H1 (cell line): ENCODE data around the gene PCDHAC1. TPM values are rescaled to one million over a fixed set of nuclear protein-coding genes. Genes with fewer than 3 reads are reported as not detected.
A peak's percentile ranks its signal among the peaks of the same experiment; 100 is the strongest.

Experiments used
- CTCF ChIA-PET: fragments of 300-600 bp; sonication (Branson Sonifier 250); formaldehyde crosslinking; loops from one replicate; lab custom pipeline; 2021; ENCODE audit not compliant: partially characterized antibody; lab: Charles Lee
- POLR2A ChIA-PET: fragments of 300-600 bp; sonication (Branson Sonifier 250); formaldehyde crosslinking; loops from one replicate; lab custom pipeline; 2021; ENCODE audit warnings: inconsistent platforms; ENCODE audit not compliant: partially characterized antibody; lab: Charles Lee
- DNase-seq, 2 experiments: peaks; one replicate each; pipeline versions ENCODE4 v3.0.0 to v3.0.0-alpha.2; 2010 to 2022; ENCODE audit warnings: low spot score in 2 of 2, low read depth in 1 of 2, mixed read lengths in 1 of 2
- FAIRE-seq: peaks from 2 replicates; lab custom pipeline; 2011; peaks lifted over from hg19 to GRCh38; lab: Jason Lieb, UNC
- H2AFZ ChIP-seq: 2 replicates; pipeline ENCODE4 v1.8.1; 2012; ENCODE audit warnings: low read length, inconsistent platforms
- H2AK5ac ChIP-seq: 2 replicates; pipeline ENCODE4 v1.6.1; 2013; ENCODE audit warnings: low read depth, low read length
- H2BK120ac ChIP-seq: replicated peaks from 2 replicates; pipeline ENCODE3; 2013; ENCODE audit warnings: low read depth, low read length, inconsistent platforms
- H2BK12ac ChIP-seq: 2 replicates; pipeline ENCODE4 v1.6.1; 2013; ENCODE audit warnings: low read depth, low read length
- H2BK15ac ChIP-seq: 2 replicates; pipeline ENCODE4 v1.6.1; 2013; ENCODE audit warnings: low read length
- H2BK20ac ChIP-seq: 2 replicates; pipeline ENCODE4 v1.6.1; 2013; ENCODE audit warnings: low read length
- H2BK5ac ChIP-seq: 2 replicates; pipeline ENCODE4 v1.6.1; 2013; ENCODE audit warnings: low read depth, low read length
- H3K14ac ChIP-seq: 2 replicates; pipeline ENCODE4 v1.6.1; 2013; ENCODE audit warnings: inconsistent platforms; ENCODE audit not compliant: insufficient read length
- H3K18ac ChIP-seq: 2 replicates; pipeline ENCODE4 v1.6.1; 2013; ENCODE audit warnings: low read length; ENCODE audit errors: extremely low read depth
- H3K23ac ChIP-seq: 2 replicates; pipeline ENCODE4 v1.6.1; 2013; ENCODE audit warnings: inconsistent platforms; ENCODE audit not compliant: insufficient read length
- H3K23me2 ChIP-seq: 2 replicates; pipeline ENCODE4 v1.6.1; 2013; ENCODE audit warnings: low read depth, low read length
- H3K27ac ChIP-seq: 2 replicates; pipeline ENCODE4 v1.6.1; 2011; ENCODE audit warnings: low read depth, low read length, inconsistent platforms
- H3K27me3 ChIP-seq, 4 experiments: replicated peaks in 1 of 4; 1 replicate in 1 of 4; 2 replicates in 3 of 4; pipeline versions ENCODE4 v1.6.1 to v1.8.1; 2011 to 2013; ENCODE audit warnings: low read length in 3 of 4, mild to moderate bottlenecking in 3 of 4, inconsistent platforms in 2 of 4, mixed read lengths in 2 of 4, moderate library complexity in 1 of 4; ENCODE audit not compliant: control insufficient read depth in 3 of 4, insufficient read depth in 3 of 4; ENCODE audit errors: extremely low read depth in 1 of 4
- H3K36me3 ChIP-seq, 4 experiments: 2 replicates each; pipeline versions ENCODE4 v1.6.1 to v1.8.1; 2011 to 2013; ENCODE audit warnings: mild to moderate bottlenecking in 4 of 4, low read length in 3 of 4, moderate library complexity in 2 of 4, control low read depth in 1 of 4, inconsistent platforms in 1 of 4; ENCODE audit not compliant: insufficient read depth in 4 of 4, control insufficient read depth in 2 of 4
- H3K4ac ChIP-seq: replicated peaks from 2 replicates; pipeline ENCODE3; 2013; ENCODE audit warnings: low read length, low read depth, mixed read lengths, inconsistent platforms; ENCODE audit not compliant: insufficient read length
- H3K4me1 ChIP-seq, 4 experiments: replicated peaks in 1 of 4; 1 replicate in 1 of 4; 2 replicates in 3 of 4; pipeline versions ENCODE4 v1.6.1 to v1.8.1; 2011 to 2013; ENCODE audit warnings: low read length in 3 of 4, inconsistent platforms in 2 of 4, mixed read lengths in 1 of 4; ENCODE audit not compliant: insufficient read depth in 4 of 4, control insufficient read depth in 3 of 4
- H3K4me2 ChIP-seq, 2 experiments: 2 replicates each; pipeline versions ENCODE4 v1.6.1 to v1.8.1; 2011 to 2013; ENCODE audit warnings: low read depth in 2 of 2, low read length in 2 of 2, control low read depth in 1 of 2, inconsistent platforms in 1 of 2, mild to moderate bottlenecking in 1 of 2; ENCODE audit not compliant: insufficient read depth in 1 of 2
- H3K4me3 ChIP-seq, 4 experiments: fragments of 200-600, 300-600 bp in 1 of 4; sonication (generic), shearing (Covaris generic), sonication (Bioruptor Twin) in 1 of 4; 2 replicates each; pipeline versions ENCODE4 v1.5.1 to v1.8.1; 2011 to 2016; ENCODE audit warnings: low read length in 4 of 4, low read depth in 3 of 4, control low read depth in 2 of 4, inconsistent platforms in 2 of 4, mild to moderate bottlenecking in 2 of 4, mixed read lengths in 1 of 4, moderate library complexity in 1 of 4; ENCODE audit not compliant: insufficient read depth in 2 of 4; ENCODE audit errors: extremely low read depth in 1 of 4
- H3K56ac ChIP-seq: replicated peaks from 2 replicates; pipeline ENCODE3; 2013; ENCODE audit warnings: low read depth, mild to moderate bottlenecking, mixed read lengths, low read length, inconsistent platforms; ENCODE audit not compliant: insufficient read length
- H3K79me1 ChIP-seq: 2 replicates; pipeline ENCODE4 v1.6.1; 2013; ENCODE audit warnings: low read depth, low read length, control low read depth
- H3K79me2 ChIP-seq, 2 experiments: 2 replicates each; pipeline versions ENCODE4 v1.6.1 to v1.8.1; 2012 to 2013; ENCODE audit warnings: low read length in 2 of 2, mild to moderate bottlenecking in 2 of 2, inconsistent platforms in 1 of 2; ENCODE audit not compliant: insufficient read depth in 2 of 2, control insufficient read depth in 1 of 2
- H3K9ac ChIP-seq, 4 experiments: replicated peaks in 1 of 4; 1 replicate in 1 of 4; 2 replicates in 3 of 4; pipeline versions ENCODE4 v1.6.1 to v1.8.1; 2011 to 2013; ENCODE audit warnings: low read depth in 3 of 4, low read length in 3 of 4, control low read depth in 2 of 4, mild to moderate bottlenecking in 2 of 4, moderate library complexity in 2 of 4, inconsistent platforms in 1 of 4; ENCODE audit errors: extremely low read depth in 1 of 4
- H3K9me3 ChIP-seq, 2 experiments: 2 replicates each; pipeline versions ENCODE4 v1.6.1 to v1.8.1; 2012 to 2013; ENCODE audit warnings: mild to moderate bottlenecking in 2 of 2, moderate library complexity in 2 of 2, control low read depth in 1 of 2, inconsistent platforms in 1 of 2, low read depth in 1 of 2, low read length in 1 of 2, mixed read lengths in 1 of 2; ENCODE audit not compliant: insufficient read depth in 2 of 2
- H4K20me1 ChIP-seq, 2 experiments: replicated peaks in 1 of 2; 2 replicates each; pipeline versions ENCODE3 to v1.8.1; 2011 to 2013; ENCODE audit warnings: inconsistent platforms in 2 of 2, low read length in 2 of 2, mild to moderate bottlenecking in 1 of 2; ENCODE audit not compliant: insufficient read depth in 2 of 2, control insufficient read depth in 1 of 2
- H4K5ac ChIP-seq: 2 replicates; pipeline ENCODE4 v1.6.1; 2013; ENCODE audit warnings: low read length, low read depth, mixed read lengths, inconsistent platforms; ENCODE audit not compliant: insufficient read length
- H4K8ac ChIP-seq: 2 replicates; pipeline ENCODE4 v1.8.0; 2013; ENCODE audit warnings: mild to moderate bottlenecking, moderate library complexity, low read length, inconsistent platforms; ENCODE audit not compliant: insufficient read depth; ENCODE audit errors: extremely low read depth
- H4K91ac ChIP-seq: replicated peaks from 2 replicates; pipeline ENCODE3; 2013; ENCODE audit warnings: low read length, mixed read lengths, inconsistent platforms; ENCODE audit not compliant: insufficient read length
- ATF2 ChIP-seq: IDR thresholded peaks from 2 replicates; pipeline ENCODE4 v1.6.1; 2012; ENCODE audit warnings: low read length, inconsistent platforms
- E2F6 ChIP-seq: IDR thresholded peaks from 2 replicates; pipeline ENCODE4 v1.6.1; 2012; ENCODE audit warnings: inconsistent platforms
- FOSL1 ChIP-seq: IDR thresholded peaks from 2 replicates; pipeline ENCODE4 v1.6.1; 2011; ENCODE audit warnings: mild to moderate bottlenecking, low read depth, low read length, moderate library complexity; ENCODE audit not compliant: insufficient read depth
- PHF8 ChIP-seq: fragments of 200-600 bp; sonication (generic); conservative IDR thresholded peaks from 2 replicates; pipeline ENCODE4 v1.7.1; 2012; ENCODE audit warnings: low read depth, mild to moderate bottlenecking, inconsistent platforms, low read length, moderate library complexity
- POLR2A ChIP-seq, 2 experiments: IDR thresholded peaks; 1 replicate in 1 of 2; 2 replicates in 1 of 2; pipeline ENCODE4 v1.6.1; 2011; ENCODE audit warnings: low read depth in 2 of 2, low read length in 2 of 2, mild to moderate bottlenecking in 2 of 2; ENCODE audit errors: control extremely low read depth in 1 of 2
- POLR2AphosphoS5 ChIP-seq: IDR thresholded peaks from 2 replicates; pipeline ENCODE4 v1.6.1; 2011; ENCODE audit warnings: low read depth, low read length
- SAP30 ChIP-seq: fragments of 300-600 bp; sonication (generic); IDR thresholded peaks from 2 replicates; pipeline ENCODE4 v1.7.1; 2012; ENCODE audit warnings: low read length, moderate library complexity, mild to moderate bottlenecking, inconsistent platforms; ENCODE audit not compliant: insufficient read depth, insufficient replicate concordance
- TBP ChIP-seq: IDR thresholded peaks from 2 replicates; pipeline ENCODE4 v1.6.1; 2011; ENCODE audit warnings: low read depth, low read length, improper control_type of control experiment
- WGBS, 2 experiments: shearing (Covaris generic) in 1 of 2; methylation state at CpG; one replicate each; pipeline versions ENCODE4 v1.1.6 to v1.1.7; 2013 to 2015; ENCODE audit warnings: low lambda C conversion rate in 2 of 2, mixed read lengths in 2 of 2, inconsistent platforms in 1 of 2, low coverage in 1 of 2, missing lambda C conversion rate in 1 of 2; ENCODE audit not compliant: insufficient replicate concordance in 2 of 2, insufficient coverage in 1 of 2, insufficient read length in 1 of 2; ENCODE audit errors: extremely low coverage in 1 of 2, missing lambda C conversion rate in 1 of 2; 5-methylcytosine and 5-hydroxymethylcytosine counted together
- polyA plus RNA-seq, 7 experiments: library from polyadenylated mRNA; depleted of rRNA in 3 of 7; stranded (reverse) in 5 of 7; unstranded in 2 of 7; fragments of >200 nt in 5 of 7; fragments of 200-250 nt in 2 of 7; gene quantifications; 1 replicate in 5 of 7; 2 replicates in 1 of 7; 4 replicates in 1 of 7; pipeline versions ENCODE4 v1.2.1 to v1.2.3, GENCODE V29; 2011 to 2013; ENCODE audit warnings: missing spikeins in 2 of 7, mixed read lengths in 2 of 7
- total RNA-seq: library from RNA; stranded (reverse); fragmentation: NEBNext Ultra II Directional; extraction: Animal tissue kit (Norgen Biotek cat#: 25700); gene quantifications from 2 replicates; pipeline ENCODE4 v1.2.1, GENCODE V29; 2021

The PCDHAC1 gene
- total and polyA plus RNA-seq, 2 of the 8 experiments (the other 6 are each of a cell fraction or from before 2014, with no cell fraction given) = 2.2 to 4.5 TPM

GRCh38 chr5:140882591-140882899 is 43.6 kb upstream of the PCDHAC1 start:
- peak overlapping the region; percentile 31 to 65; a peak in 3 of 4 replicates for H3K4me2 ChIP-seq
- H3K4me3 ChIP-seq = peak overlapping the region; percentile 11 to 60 (median 58); a peak in 6 of 8 replicates
- no peak for TF ChIP-seq POLR2AphosphoS5
- no peak for TF ChIP-seq PHF8
- TF ChIP-seq ATF2 = no peak
- no peak; the same call in 1 of the 2 replicates for TF ChIP-seq E2F6
- no peak for TF ChIP-seq POLR2A (IDR thresholded peaks at IDR 0.05; ENCODE audit: control extremely low read depth in 1 of 2, low read depth in 2 of 2, low read length in 2 of 2)
- TF ChIP-seq FOSL1 = no peak
- no peak for TF ChIP-seq TBP
- TF ChIP-seq SAP30 = no peak

More at GRCh38 chr5:140882591-140882899, 43.6 kb upstream of the PCDHAC1 start:
- H3K79me2 ChIP-seq = no peaks in the 10 kb centered on the region; a peak in 1 of 4 replicates
- no peak overlapping the region for H4K5ac ChIP-seq
- CTCF ChIA-PET = interaction anchor here (0.6 to 7.5 kb wide), 30 partner anchors 10 to 697 kb away, joined by 3 to 95 read pairs (median 6); partner anchors contain the start of genes PCDHA11, PCDHA6, PCDHA8 and PCDHAC1
- no peak overlapping the region for H3K23ac ChIP-seq
- H3K9ac ChIP-seq = no peak overlapping the region
- WGBS, 2 experiments = 48% methylated on average over 12 of the region's 12 CpGs; no CpG with 5 or more reads in 1 of the 2 experiments
- H4K20me1 ChIP-seq = peaks cover 0 to 5% of the 10 kb centered on the region in 2 experiments
- DNase-seq (peak in 1 of 2 experiments; percentile 73), FAIRE-seq (peak; percentile 86)
- H3K4ac ChIP-seq = no peak overlapping the region
- H4K8ac ChIP-seq = no peak overlapping the region
- POLR2A ChIA-PET = interaction anchor here (2.7 kb wide), 1 partner anchor 158 kb away, joined by 17 read pairs; no protein-coding TSS in a partner anchor
- H3K9me3 ChIP-seq = no peaks in the 10 kb centered on the region; a peak in 1 of 4 replicates
- no peak overlapping the region for H3K18ac ChIP-seq
- no peak overlapping the region for H3K27ac ChIP-seq
- H4K91ac ChIP-seq = no peak overlapping the region
- no peak overlapping the region for H2BK12ac ChIP-seq
- H2BK15ac ChIP-seq = no peak overlapping the region
- peaks cover 0 to 6% (median 0%) of the 10 kb centered on the region in 4 experiments; a peak in 2 of 8 replicates for H3K36me3 ChIP-seq
- no peak overlapping the region for H3K14ac ChIP-seq
- H2BK5ac ChIP-seq = no peak overlapping the region
- no peaks in the 10 kb centered on the region for H3K4me1 ChIP-seq
- H2AK5ac ChIP-seq = no peak overlapping the region
- no peak overlapping the region for H2BK120ac ChIP-seq
- H3K79me1 ChIP-seq = no peaks in the 10 kb centered on the region; the same call in 1 of the 2 replicates
- H3K23me2 ChIP-seq = no peaks in the 10 kb centered on the region
- H2AFZ ChIP-seq = no peak overlapping the region
- no peak overlapping the region for H2BK20ac ChIP-seq
- no peaks in the 10 kb centered on the region for H3K27me3 ChIP-seq
- H3K56ac ChIP-seq = no peak overlapping the region
